Hepatocyte (in vitro differentiated cells): ENCODE results near the gene MAGEB5.

Experiments used
- EZH2 ChIP-seq: fragments of 200-600 bp; sonication (generic); IDR thresholded peaks from 2 replicates; pipeline ENCODE4 v1.6.1; 2016; ENCODE audit warnings: antibody characterized with exemption, mild to moderate bottlenecking, borderline replicate concordance
- TF ChIP-seq, protein P1 (sequence below): fragments of 200-600 bp; sonication (generic); IDR thresholded peaks from 2 replicates; pipeline ENCODE4 v1.5.1; 2016; ENCODE audit warnings: antibody characterized with exemption, mild to moderate bottlenecking; ENCODE audit not compliant: poor library complexity

DNA sequence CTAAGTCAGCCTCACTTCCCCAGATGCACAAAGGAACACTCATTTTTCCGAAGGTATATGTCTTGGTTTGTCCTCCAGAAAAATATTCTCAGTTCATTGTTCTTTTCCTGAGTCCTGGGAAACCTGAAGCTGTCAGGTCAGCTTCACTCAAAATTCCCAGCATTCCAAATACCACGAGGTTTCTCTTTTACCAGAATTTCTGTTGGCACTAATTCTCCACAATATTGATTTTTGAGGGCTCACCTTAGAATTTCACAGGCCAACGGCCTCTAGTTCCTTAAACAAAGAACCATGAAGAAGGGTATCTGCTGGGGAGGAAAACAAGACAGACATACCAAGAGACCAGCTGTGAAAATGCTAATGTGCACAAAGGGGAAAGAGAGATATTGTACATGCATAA, 8.0 kb upstream of the MAGEB5 start:
- TF ChIP-seq, protein P1, sequence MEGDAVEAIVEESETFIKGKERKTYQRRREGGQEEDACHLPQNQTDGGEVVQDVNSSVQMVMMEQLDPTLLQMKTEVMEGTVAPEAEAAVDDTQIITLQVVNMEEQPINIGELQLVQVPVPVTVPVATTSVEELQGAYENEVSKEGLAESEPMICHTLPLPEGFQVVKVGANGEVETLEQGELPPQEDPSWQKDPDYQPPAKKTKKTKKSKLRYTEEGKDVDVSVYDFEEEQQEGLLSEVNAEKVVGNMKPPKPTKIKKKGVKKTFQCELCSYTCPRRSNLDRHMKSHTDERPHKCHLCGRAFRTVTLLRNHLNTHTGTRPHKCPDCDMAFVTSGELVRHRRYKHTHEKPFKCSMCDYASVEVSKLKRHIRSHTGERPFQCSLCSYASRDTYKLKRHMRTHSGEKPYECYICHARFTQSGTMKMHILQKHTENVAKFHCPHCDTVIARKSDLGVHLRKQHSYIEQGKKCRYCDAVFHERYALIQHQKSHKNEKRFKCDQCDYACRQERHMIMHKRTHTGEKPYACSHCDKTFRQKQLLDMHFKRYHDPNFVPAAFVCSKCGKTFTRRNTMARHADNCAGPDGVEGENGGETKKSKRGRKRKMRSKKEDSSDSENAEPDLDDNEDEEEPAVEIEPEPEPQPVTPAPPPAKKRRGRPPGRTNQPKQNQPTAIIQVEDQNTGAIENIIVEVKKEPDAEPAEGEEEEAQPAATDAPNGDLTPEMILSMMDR: no peak
- no peak for TF ChIP-seq EZH2
